Liver (tissue), 9 donors: ENCODE data around the gene SDHB. TPM values are rescaled to one million over a fixed set of nuclear protein-coding genes. Genes with fewer than 3 reads are reported as not detected.

Experiments
- DNase-seq: peaks from one replicate; pipeline ENCODE4 v3.0.0-alpha.2; 2017; ENCODE audit warnings: low spot score
- H3K27ac ChIP-seq, 2 donors: one replicate each; pipeline ENCODE4 v1.7.0; 2013; ENCODE audit warnings: inconsistent platforms in 2 of 2, low read length in 2 of 2, control low read depth in 1 of 2, low read depth in 1 of 2, mild to moderate bottlenecking in 1 of 2
- H3K27me3 ChIP-seq, 4 donors: one replicate each; pipeline versions ENCODE4 v1.6.1 to v1.7.0; 2013; ENCODE audit warnings: low read length in 3 of 4, inconsistent platforms in 1 of 4, mild to moderate bottlenecking in 1 of 4, moderate library complexity in 1 of 4; ENCODE audit not compliant: control insufficient read depth in 4 of 4, insufficient read depth in 4 of 4
- H3K36me3 ChIP-seq, 4 donors: one replicate each; pipeline versions ENCODE4 v1.6.1 to v1.7.0; 2013; ENCODE audit warnings: low read length in 3 of 4, mild to moderate bottlenecking in 3 of 4, low read depth in 1 of 4, moderate library complexity in 1 of 4; ENCODE audit not compliant: control insufficient read depth in 4 of 4, insufficient read depth in 3 of 4
- H3K4me1 ChIP-seq, 4 donors: one replicate each; pipeline versions ENCODE4 v1.6.1 to v1.7.0; 2013; ENCODE audit warnings: low read length in 3 of 4, mild to moderate bottlenecking in 3 of 4, moderate library complexity in 1 of 4; ENCODE audit not compliant: control insufficient read depth in 4 of 4, insufficient read depth in 4 of 4
- H3K4me3 ChIP-seq, 3 donors: one replicate each; pipeline versions ENCODE4 v1.6.1 to v1.7.0; 2013; ENCODE audit warnings: low read length in 3 of 3, control low read depth in 1 of 3, low read depth in 1 of 3, mild to moderate bottlenecking in 1 of 3
- H3K9ac ChIP-seq, 2 donors: one replicate each; pipeline ENCODE4 v1.7.0; 2013; ENCODE audit warnings: low read length in 2 of 2, mild to moderate bottlenecking in 2 of 2, moderate library complexity in 2 of 2, control low read depth in 1 of 2, low read depth in 1 of 2
- H3K9me3 ChIP-seq, 4 donors: one replicate each; pipeline versions ENCODE4 v1.6.1 to v1.7.0; 2013; ENCODE audit warnings: low read length in 3 of 4; ENCODE audit not compliant: control insufficient read depth in 4 of 4
- ATF3 ChIP-seq: IDR thresholded peaks from 2 replicates; pipeline ENCODE4 v1.6.1; 2016; ENCODE audit warnings: antibody characterized with exemption
- CTCF ChIP-seq: fragments of 150-350 bp; IDR thresholded peaks from 2 replicates; pipeline ENCODE4 v1.5.1; 2017; ENCODE audit warnings: improper control_type of control experiment, low read depth, low read length; ENCODE audit not compliant: missing input control
- EGR1 ChIP-seq, 2 donors: IDR thresholded peaks; 2 replicates each; pipeline ENCODE4 v1.6.1; 2016 to 2018; ENCODE audit warnings: antibody characterized with exemption in 2 of 2, low read depth in 2 of 2
- FOXA1 ChIP-seq: IDR thresholded peaks from 2 replicates; pipeline ENCODE4 v1.6.1; 2016; ENCODE audit warnings: antibody characterized with exemption
- FOXA2 ChIP-seq: IDR thresholded peaks from 2 replicates; pipeline ENCODE4 v1.6.1; 2016; ENCODE audit warnings: antibody characterized with exemption
- GABPA ChIP-seq, 2 donors: IDR thresholded peaks in 1 of 2; conservative IDR thresholded peaks in 1 of 2; 2 replicates each; pipeline ENCODE4 v1.6.1; 2016; ENCODE audit warnings: antibody characterized with exemption in 2 of 2, mild to moderate bottlenecking in 1 of 2, moderate library complexity in 1 of 2
- HNF4A ChIP-seq, 2 donors: conservative IDR thresholded peaks; 2 replicates each; pipeline ENCODE4 v1.6.1; 2016; ENCODE audit warnings: antibody characterized with exemption in 2 of 2, mild to moderate bottlenecking in 2 of 2
- HNF4G ChIP-seq: IDR thresholded peaks from 2 replicates; pipeline ENCODE4 v1.6.1; 2016; ENCODE audit warnings: antibody characterized with exemption
- JUND ChIP-seq, 2 donors: IDR thresholded peaks; 2 replicates each; pipeline ENCODE4 v1.6.1; 2016; ENCODE audit warnings: antibody characterized with exemption in 2 of 2
- MAX ChIP-seq: IDR thresholded peaks from 2 replicates; pipeline ENCODE4 v1.6.1; 2016; ENCODE audit warnings: antibody characterized with exemption
- NR2F2 ChIP-seq: IDR thresholded peaks from 2 replicates; pipeline ENCODE4 v1.6.1; 2016; ENCODE audit warnings: antibody characterized with exemption
- RAD21 ChIP-seq, 2 donors: IDR thresholded peaks; 2 replicates each; pipeline ENCODE4 v1.6.1; 2016; ENCODE audit warnings: antibody characterized with exemption in 2 of 2, mild to moderate bottlenecking in 2 of 2
- REST ChIP-seq: IDR thresholded peaks from 2 replicates; pipeline ENCODE4 v1.6.1; 2016; ENCODE audit warnings: antibody characterized with exemption, mild to moderate bottlenecking
- RXRA ChIP-seq, 2 donors: IDR thresholded peaks; 2 replicates each; pipeline ENCODE4 v1.6.1; 2017 to 2018; ENCODE audit warnings: antibody characterized with exemption in 2 of 2, mild to moderate bottlenecking in 1 of 2
- SP1 ChIP-seq: IDR thresholded peaks from 2 replicates; pipeline ENCODE4 v1.6.1; 2018; ENCODE audit warnings: antibody characterized with exemption, mild to moderate bottlenecking
- YY1 ChIP-seq: IDR thresholded peaks from 2 replicates; pipeline ENCODE4 v1.6.1; 2016; ENCODE audit warnings: antibody characterized with exemption, mild to moderate bottlenecking
- ZBTB33 ChIP-seq: IDR thresholded peaks from 2 replicates; pipeline ENCODE4 v1.6.1; 2016; ENCODE audit warnings: antibody characterized with exemption
- WGBS: extraction: QIAGEN DNeasy Blood & Tissue Kit; methylation state at CpG from one replicate; pipeline ENCODE4 v1.1.7; 2013; 5-methylcytosine and 5-hydroxymethylcytosine counted together
- polyA plus RNA-seq, 2 donors: library from polyadenylated mRNA; stranded (reverse) in 1 of 2; unstranded in 1 of 2; fragments of 200-250 nt in 1 of 2; fragments of >200 nt in 1 of 2; fragmentation: Nextera tagmentation in 1 of 2; extraction: Ambion mirVana in 1 of 2; gene quantifications; one replicate each; pipeline versions ENCODE4 v1.2.1 to v1.2.3, GENCODE V29; 2013 to 2015
- total RNA-seq, 2 donors: library from RNA; depleted of rRNA; stranded (reverse); fragments of >200 nt; gene quantifications; one replicate each; pipeline ENCODE4 v1.2.3, GENCODE V29; 2014
- donor health status: healthy.
- donor health status: healthy.
- donor health status: healthy.
- donor health status: healthy.
- donor health status: healthy.

SDHB gene
- total and polyA plus RNA-seq, 4 donors = 73.9 to 279 (median 172) TPM

- no peak for DNase-seq
- 79% methylated on average over 10 of the region's 10 CpGs for WGBS
- H3K9me3 ChIP-seq = no peaks in the 10 kb centered on the region
Measured at GRCh38 chr1:17014671-17015567, 38.9 kb downstream of the SDHB start.

GRCh38 chr1:17013491-17014320, 40.1 kb downstream of the SDHB start:
- H3K36me3 ChIP-seq = peaks cover 0 to 10% (median 5%) of the 10 kb centered on the region in 4 donors
- no peak for TF ChIP-seq NR2F2
- TF ChIP-seq MAX = no peak
- no peak for TF ChIP-seq RXRA (IDR thresholded peaks at IDR 0.05)
- no peak for TF ChIP-seq CTCF
- TF ChIP-seq EGR1 (IDR thresholded peaks at IDR 0.05; ENCODE audit: low read depth in 2 of 2) = no peak
- no peak for TF ChIP-seq HNF4G
- no peak for TF ChIP-seq JUND (IDR thresholded peaks at IDR 0.05)
- TF ChIP-seq GABPA (IDR thresholded peaks at IDR 0.05 in 1 of 2, conservative IDR thresholded peaks at IDR 0.05 in 1 of 2) = no peak
- no peak for TF ChIP-seq ATF3
- TF ChIP-seq HNF4A (conservative IDR thresholded peaks at IDR 0.05) = no peak
- no peak for TF ChIP-seq RAD21 (IDR thresholded peaks at IDR 0.05)
- TF ChIP-seq ZBTB33 = no peak
- no peak for TF ChIP-seq YY1
- no peak for TF ChIP-seq SP1
- TF ChIP-seq FOXA2 = no peak
- TF ChIP-seq REST = no peak
- no peak for TF ChIP-seq FOXA1
- H3K9me3 ChIP-seq = no peaks in the 10 kb centered on the region
- no peak for DNase-seq
- no peaks in the 10 kb centered on the region for H3K27me3 ChIP-seq
- H3K4me3 ChIP-seq = no peak overlapping the region
- no peak overlapping the region for H3K27ac ChIP-seq
- WGBS = 80% methylated on average over 13 of the region's 13 CpGs
- H3K9ac ChIP-seq = no peak overlapping the region
- peaks cover 8 to 21% (median 17%) of the 10 kb centered on the region in 4 donors for H3K4me1 ChIP-seq

More at GRCh38 chr1:17014671-17015567, 38.9 kb downstream of the SDHB start:
- no peak for TF ChIP-seq EGR1 (IDR thresholded peaks at IDR 0.05; ENCODE audit: low read depth in 2 of 2)
- no peak for TF ChIP-seq MAX
- H3K27me3 ChIP-seq = no peaks in the 10 kb centered on the region
- no peak overlapping the region for H3K9ac ChIP-seq
- H3K4me1 ChIP-seq = peaks cover 8 to 21% (median 17%) of the 10 kb centered on the region in 4 donors
- no peak overlapping the region for H3K4me3 ChIP-seq
- no peak overlapping the region for H3K27ac ChIP-seq
- H3K36me3 ChIP-seq = peaks cover under 1 to 22% (median 14%) of the 10 kb centered on the region in 4 donors
